Endometrial microvascular endothelial cells (primary cell): Measurements from ENCODE around the gene NRG3. TPM values are rescaled to one million over a fixed set of nuclear protein-coding genes. Genes with fewer than 3 reads are reported as not detected.

Experiments
- in situ Hi-C: cut with HindIII; loops from 2 replicates; pipeline ENCODE4 v1.10.0; 2017; ENCODE audit warnings: low sequenced_read_pairs, low pct_unique_long_range_greater_than_20kb; ENCODE audit errors: inconsistent ontology term
- total RNA-seq: library from RNA; depleted of rRNA; stranded (reverse); fragments of >200 nt; gene quantifications from one replicate; pipeline ENCODE4 v1.2.3, GENCODE V29; 2015; ENCODE audit errors: inconsistent ontology term

Gene NRG3
- not detected for total RNA-seq

DNA sequence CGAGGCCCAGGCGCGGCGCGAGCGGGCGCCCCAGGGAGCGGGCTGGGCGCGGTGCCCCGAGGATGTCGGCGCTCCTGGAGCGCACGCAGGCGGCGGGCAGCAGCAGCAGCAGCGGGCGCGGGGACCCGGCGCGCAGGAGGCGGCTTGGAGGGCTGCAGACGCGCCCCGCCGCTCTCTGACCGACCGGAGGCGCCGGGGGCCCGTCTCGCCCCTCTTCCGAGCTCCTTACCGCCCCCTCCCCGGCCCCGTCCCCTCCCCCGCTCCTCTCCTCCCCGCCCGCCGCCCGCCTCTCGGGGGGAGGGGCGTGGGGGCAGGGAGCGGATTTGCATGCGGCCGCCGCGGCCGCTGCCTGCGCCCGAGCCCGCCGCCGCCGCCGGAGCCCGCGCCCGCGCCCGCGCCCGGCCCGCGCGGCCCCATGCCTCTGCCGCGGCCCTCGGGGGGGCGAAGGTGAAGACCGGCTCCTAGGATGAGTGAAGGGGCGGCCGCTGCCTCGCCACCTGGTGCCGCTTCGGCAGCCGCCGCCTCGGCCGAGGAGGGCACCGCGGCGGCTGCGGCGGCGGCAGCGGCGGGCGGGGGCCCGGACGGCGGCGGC, at the start of gene NRG3:
Gene NRG3, plus strand, starts transcription at position 320 of the 592 bp plus-strand sequence.
- in situ Hi-C loops, result no loop called here

DNA sequence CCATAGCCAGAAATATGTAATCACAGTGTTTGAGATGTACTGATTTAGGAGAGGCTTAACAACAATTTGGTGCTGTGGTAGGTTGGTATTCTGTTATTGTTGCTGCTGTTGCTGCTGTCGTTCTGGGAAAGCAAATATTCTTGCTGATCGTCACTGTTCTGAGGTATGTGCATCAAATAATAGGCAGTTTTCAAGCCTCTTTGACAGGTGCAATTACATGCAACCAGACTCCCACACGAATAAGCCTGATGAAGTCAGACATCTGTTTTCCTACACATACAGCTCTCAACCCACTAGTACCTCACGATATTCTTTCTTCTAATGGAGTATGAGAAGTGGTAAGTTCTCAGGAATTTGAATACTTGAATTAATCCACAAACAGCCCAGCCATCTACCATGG, 46.7 kb upstream of the NRG3 start:
- in situ Hi-C loops, result no loop called here

DNA sequence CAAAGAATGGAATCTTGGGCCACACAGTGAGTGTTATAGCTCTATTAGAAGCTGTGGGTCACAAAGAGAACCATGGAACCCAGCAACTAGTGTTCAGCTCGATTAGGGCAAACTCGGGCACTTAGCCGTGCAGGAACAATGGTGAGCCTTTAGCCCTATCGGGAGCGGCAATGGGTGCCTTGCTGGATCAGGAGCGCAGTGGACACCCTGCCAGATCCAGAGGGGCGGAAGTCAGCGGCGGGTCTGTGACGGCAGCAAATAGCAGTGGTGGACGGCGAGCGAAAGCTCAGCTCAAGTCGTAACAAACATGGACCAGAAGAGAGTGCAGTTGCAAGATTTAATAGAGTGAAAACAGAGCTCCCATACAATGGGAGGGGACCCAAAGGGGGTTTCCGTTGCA, 43.9 kb upstream of the NRG3 start:
- in situ Hi-C loops, result no loop called here

- in situ Hi-C loops, result no loop called here
These were observed 36.0 kb upstream of the NRG3 start for GRCh38 chr10:81838950-81839349.

GRCh38 chr10:81843042-81843441, 32.0 kb upstream of the NRG3 start:
- in situ Hi-C loops, result no loop called here

- in situ Hi-C loops, result no loop called here
These were observed 27.3 kb upstream of the NRG3 start for GRCh38 chr10:81847675-81848074.

DNA sequence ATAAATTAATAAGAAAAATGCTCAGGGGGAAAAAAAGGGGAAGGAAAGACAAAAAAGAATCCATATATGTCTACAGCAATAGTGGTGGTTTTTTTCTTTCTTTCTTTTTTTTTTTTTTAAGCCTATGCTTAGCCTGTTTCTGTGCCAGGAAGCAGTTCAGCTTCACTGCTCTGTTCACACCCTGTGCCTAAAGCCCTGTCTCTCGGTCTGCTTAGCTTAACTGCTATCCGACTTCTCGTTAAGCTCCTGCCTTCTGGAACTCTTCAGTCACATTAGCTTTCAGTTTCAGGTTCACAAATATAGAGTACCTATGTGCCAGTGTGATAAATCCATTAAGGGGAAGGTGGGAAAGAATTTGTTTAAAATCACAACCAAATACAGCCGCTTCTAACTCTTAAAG, 26.5 kb upstream of the NRG3 start:
- in situ Hi-C loops, result no loop called here

- in situ Hi-C loops, result no loop called here
These were observed 26.1 kb upstream of the NRG3 start for GRCh38 chr10:81848931-81849330.

- in situ Hi-C loops, result no loop called here
These were observed 12.4 kb upstream of the NRG3 start for GRCh38 chr10:81862596-81862995.

DNA sequence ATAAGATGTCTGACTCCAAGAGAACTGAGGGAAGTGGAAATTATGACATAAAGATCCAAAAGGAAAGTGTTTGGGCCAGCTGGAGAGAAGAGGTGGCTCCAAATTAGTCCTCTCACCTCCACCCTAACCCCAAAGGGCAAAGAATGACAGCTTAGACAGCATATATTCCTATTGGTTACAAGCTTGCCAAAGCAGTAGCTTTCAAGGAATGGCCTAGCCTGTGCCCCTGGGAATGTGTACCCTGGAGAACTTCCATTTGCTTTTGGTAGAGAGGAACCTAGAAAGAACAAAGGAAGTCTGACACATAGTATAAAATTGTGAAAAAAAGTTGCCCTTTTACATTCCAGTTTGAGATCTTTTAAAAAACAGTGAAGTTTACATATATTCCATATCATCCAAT, 11.2 kb upstream of the NRG3 start:
- in situ Hi-C loops, result no loop called here

- in situ Hi-C loops, result no loop called here
These were observed 9.4 kb upstream of the NRG3 start for GRCh38 chr10:81865581-81865980.

GRCh38 chr10:81866753-81867152, 8.2 kb upstream of the NRG3 start:
- in situ Hi-C loops, result no loop called here

DNA sequence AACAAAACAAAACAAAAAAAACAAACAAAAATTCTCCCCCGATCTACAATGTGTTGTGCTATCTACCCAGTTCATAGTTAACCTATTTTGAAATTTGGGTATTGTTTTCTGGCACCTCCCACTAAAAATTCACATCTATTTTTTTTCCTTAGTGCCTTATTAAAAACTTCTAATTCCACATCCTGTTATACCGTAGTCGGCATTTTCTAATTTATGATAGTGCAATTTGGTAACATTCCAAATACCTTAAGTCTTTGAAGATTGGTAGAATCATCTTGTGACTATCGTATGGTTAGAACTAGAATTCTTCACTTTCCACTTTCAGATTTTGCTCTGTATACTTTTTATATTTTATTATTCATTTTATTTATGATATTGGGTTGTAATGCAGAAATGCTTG, 4.5 kb upstream of the NRG3 start:
- in situ Hi-C loops, result no loop called here

DNA sequence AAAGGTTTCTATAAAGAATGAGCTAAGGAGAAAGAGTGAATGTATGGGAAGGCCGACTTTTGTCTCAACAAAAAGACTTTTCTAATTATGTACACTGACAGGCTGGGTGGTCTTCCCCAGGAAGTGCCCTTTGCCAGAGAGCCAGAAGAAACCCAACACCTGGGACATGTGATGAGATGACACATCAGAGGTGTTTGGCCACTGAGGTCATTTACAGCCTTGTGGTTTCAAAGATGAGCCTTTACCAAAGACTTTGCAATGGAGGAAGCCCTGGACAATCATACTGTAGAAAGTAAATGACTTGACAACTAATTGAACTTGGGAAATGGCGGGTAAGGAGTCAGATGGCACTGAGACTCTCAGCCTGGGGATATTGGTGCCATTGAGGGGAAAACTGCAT, 3.4 kb upstream of the NRG3 start:
- in situ Hi-C loops, result no loop called here

GRCh38 chr10:81872206-81872862, 2.7 kb upstream of the NRG3 start:
- in situ Hi-C loops, result no loop called here

DNA sequence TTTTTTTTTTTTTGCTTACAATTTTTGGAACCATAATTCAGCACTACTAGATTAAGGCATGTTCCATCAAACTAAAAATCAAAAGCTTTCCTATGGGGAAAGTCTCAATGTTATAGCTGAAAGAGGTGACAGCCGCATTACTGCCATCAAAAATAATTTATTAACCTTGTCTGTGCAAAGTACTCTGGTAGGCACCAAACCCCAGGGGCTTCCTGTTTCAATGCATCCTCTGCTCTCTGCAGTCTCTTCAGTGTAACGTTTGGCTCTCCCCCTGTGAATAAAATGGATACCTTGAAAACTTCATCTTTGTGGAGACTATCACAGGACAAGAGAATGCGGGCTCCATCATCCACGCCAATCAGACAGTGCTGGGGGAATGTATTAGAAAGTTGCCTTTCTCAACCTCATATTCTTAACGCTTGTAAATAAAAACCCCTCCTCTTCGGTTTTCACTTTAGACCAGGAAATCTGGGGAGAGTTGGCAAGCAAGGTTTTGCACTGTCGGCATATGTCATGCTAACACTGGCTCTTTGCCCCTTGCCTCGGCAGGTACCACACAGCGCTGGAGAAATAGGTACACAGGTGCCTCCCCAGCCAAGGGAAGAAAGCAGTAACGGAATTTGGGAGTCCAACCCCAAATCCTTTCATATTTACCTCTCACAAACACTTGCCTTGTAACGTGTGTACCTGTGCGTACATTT, 1.6 kb upstream of the NRG3 start:
- in situ Hi-C loops, result no loop called here

DNA sequence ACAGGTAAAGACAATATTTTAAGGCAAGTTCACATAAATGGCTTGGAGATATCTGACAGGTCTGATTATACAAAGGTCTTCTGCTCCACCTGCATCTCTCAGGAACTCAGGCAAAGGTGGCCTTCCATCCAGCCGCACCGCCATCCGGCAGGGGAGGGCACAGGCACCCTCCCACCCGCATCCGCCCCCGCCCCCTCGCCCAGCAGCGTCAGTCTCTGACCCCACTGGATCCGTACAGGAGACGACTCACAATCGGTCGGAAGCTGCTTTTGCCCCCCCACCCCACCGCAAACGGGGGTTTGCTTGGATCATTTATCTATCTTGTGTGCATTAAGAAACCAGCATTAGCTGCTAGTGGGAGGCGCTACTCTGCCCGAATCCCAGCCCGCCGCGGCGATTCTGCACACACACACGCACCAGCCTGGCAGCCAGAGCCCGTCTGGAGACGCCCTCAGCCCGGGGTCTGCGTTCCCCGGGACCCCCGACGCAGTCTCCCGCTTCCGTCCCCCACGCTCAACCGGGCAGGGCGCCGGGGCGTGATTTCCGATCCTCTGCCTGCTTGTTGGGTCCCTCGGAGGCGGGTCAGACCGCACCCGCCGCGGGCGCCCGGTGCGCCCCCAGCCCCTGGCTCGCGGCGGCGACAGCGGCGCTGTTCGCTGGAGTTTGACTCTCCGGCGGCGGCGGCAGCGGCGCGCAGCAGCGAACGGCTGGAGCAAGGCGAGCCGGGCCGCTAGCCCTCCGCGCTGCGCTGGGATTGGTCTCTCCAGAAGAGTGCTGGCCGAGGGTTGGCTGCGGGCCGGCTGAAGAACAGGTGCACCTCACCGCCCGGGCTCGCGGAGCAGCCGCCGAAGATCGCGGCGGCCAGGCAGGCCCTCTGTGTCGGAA, 820 bp upstream of the NRG3 start:
- in situ Hi-C loops, result no loop called here

- in situ Hi-C loops, result no loop called here
These were observed 666 bp downstream of the NRG3 start for GRCh38 chr10:81875467-81876252.
